Right cardiac atrium (tissue), 5 donors: ENCODE measurements around the gene SMIM38. TPM values are rescaled to one million over a fixed set of nuclear protein-coding genes. Genes with fewer than 3 reads are reported as not detected.

ENCODE experiments used
- ATAC-seq, 2 donors: fragments of 200-7000 bp; cut with Tn5 transposase; one replicate each; pipeline versions ENCODE4 v1.8.0 to v1.9.1; 2020; ENCODE audit warnings: moderate library complexity in 2 of 2, mild to moderate bottlenecking in 1 of 2
- DNase-seq, 3 donors: peaks; one replicate each; pipeline ENCODE4 v3.0.0-alpha.2; 2020
- H3K27ac ChIP-seq: one replicate; pipeline ENCODE4 v1.5.1; 2013; ENCODE audit warnings: mild to moderate bottlenecking, low read length, control low read depth, moderate library complexity
- H3K27me3 ChIP-seq: one replicate; pipeline ENCODE4 v1.6.1; 2013; ENCODE audit not compliant: control insufficient read depth, insufficient read depth
- H3K4me1 ChIP-seq: one replicate; pipeline ENCODE4 v1.6.1; 2013; ENCODE audit warnings: low read length; ENCODE audit not compliant: control insufficient read depth, insufficient read depth
- H3K4me3 ChIP-seq: one replicate; pipeline ENCODE4 v1.5.1; 2013; ENCODE audit warnings: low read length, control low read depth
- H3K9me3 ChIP-seq: one replicate; pipeline ENCODE4 v1.6.1; 2013; ENCODE audit warnings: low read length; ENCODE audit not compliant: control insufficient read depth
- WGBS: extraction: QIAGEN DNeasy Blood & Tissue Kit; methylation state at CpG from one replicate; pipeline ENCODE4 v1.1.7; 2013; 5-methylcytosine and 5-hydroxymethylcytosine counted together
- intact Hi-C, 4 donors: fragments of 100-400 bp; cut with DNase I; formaldehyde crosslinking; loops; one replicate each; pipeline versions ENCODE4 v1.11.0 to v1.14.0; 2022 to 2023
- polyA plus RNA-seq: library from polyadenylated mRNA; stranded (reverse); fragments of 200-250 nt; gene quantifications from one replicate; pipeline ENCODE4 v1.2.3, GENCODE V29; 2013
- total RNA-seq, 4 donors: library from RNA; stranded (reverse); fragmentation: NEBNext Ultra II Directional; extraction: Animal tissue kit (Norgen Biotek cat#: 25700); gene quantifications; one replicate each; pipeline ENCODE4 v1.2.1, GENCODE V29; 2021
- donor health status: healthy with polysubstance abuse.
- donor health status: DM: no; HTN: yes; CAD: no.
- donor health status: DM: no; HTN: no; CAD: no.
- donor health status: DM: no; HTN: yes; CAD: no; lungs with severe emphysema.
- donor health status: DM: yes; HTN: yes; CAD: no.

Gene SMIM38
- total and polyA plus RNA-seq, 5 donors = 0.07 to 0.56 (median 0.21) TPM; not detected in 1

DNA sequence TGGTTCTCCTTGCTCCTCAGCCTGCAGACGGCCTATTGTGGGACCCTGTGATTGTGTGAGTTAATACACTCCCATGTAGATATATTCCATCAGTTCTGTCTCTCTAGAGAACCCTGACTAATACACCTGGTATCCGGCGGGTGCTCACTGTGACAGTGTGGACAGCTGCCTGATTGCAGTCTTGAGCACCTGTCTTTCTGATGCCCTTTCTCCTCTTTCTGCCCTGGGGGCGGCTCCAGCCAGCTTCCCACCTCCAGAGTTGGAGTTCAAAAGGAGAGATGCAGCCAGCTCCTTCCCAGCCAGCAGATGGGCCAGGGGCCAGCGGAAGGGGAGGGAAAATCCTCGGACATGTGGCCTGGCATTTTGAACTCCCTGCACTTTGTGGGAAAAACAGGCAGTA is 15.0 kb downstream of the SMIM38 start:
- intact Hi-C loops = no loop called here
- no peaks in the 10 kb centered on the region for H3K9me3 ChIP-seq
- H3K4me3 ChIP-seq = no peak overlapping the region
- no peaks in the 10 kb centered on the region for H3K27me3 ChIP-seq
- H3K27ac ChIP-seq = no peak overlapping the region
- 71% methylated on average over 6 of the region's 6 CpGs for WGBS
- ATAC-seq (no peak), DNase-seq (no peak)
- H3K4me1 ChIP-seq = peaks cover 2% of the 10 kb centered on the region

GRCh38 chr11:69171476-69172240 is 15.9 kb downstream of the SMIM38 start:
- 90% methylated on average over 6 of the region's 6 CpGs for WGBS
- Histone ChIP-seq H3K27ac (no peak overlapping the region), H3K4me3 (no peak overlapping the region), H3K4me1 (no peaks in the 10 kb centered on the region), H3K9me3 (no peaks in the 10 kb centered on the region), H3K27me3 (no peaks in the 10 kb centered on the region)
- ATAC-seq (no peak), DNase-seq (no peak)
- intact Hi-C loops = no loop called here

DNA sequence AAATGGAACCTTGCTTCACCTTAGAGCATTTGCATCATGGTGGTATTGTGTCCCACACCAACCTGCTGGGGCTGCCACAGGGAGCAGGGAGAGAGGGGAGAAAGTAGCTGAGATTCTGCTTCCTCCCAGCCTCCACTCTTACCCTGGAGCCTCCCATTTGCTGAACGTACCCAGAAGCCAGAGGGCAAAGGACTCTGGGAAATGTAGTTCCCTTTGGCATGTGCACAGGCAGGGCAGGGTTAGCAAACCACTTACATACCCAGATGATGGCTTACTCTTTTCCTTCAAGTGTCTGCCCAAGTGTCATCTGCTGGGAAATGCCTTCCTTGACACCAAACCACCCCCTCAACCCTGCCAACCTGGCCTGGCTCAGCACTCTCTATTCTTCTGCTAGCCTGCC is 16.9 kb downstream of the SMIM38 start:
- DNase-seq = no peak
- Histone ChIP-seq H3K4me3 (no peak overlapping the region), H3K27me3 (no peaks in the 10 kb centered on the region), H3K27ac (no peak overlapping the region), H3K9me3 (no peaks in the 10 kb centered on the region), H3K4me1 (no peaks in the 10 kb centered on the region)
- no peak for ATAC-seq
- WGBS = 7% methylated on average over 1 of the region's 1 CpG
- intact Hi-C loops = no loop called here

DNA sequence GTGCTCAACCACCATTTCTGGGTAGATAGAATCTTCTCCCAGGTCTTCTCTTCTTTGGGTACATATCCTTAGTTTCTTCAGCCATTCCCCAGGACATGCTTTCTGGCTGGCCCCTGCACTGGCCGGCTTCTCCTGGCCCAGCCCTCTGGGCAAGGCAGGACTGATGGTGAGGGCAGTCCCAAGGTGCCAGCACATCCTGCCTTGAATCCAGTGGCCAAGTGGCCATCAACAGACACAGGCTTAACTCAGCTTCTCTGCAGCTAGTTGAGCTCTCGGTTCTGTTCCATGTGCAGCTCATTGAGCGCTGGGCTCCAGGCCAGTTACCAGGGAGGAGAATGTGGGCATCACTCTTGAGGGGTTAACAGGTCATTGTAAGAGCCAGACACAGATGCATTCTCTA is 17.6 kb downstream of the SMIM38 start:
- H3K4me1 ChIP-seq = no peaks in the 10 kb centered on the region

DNA sequence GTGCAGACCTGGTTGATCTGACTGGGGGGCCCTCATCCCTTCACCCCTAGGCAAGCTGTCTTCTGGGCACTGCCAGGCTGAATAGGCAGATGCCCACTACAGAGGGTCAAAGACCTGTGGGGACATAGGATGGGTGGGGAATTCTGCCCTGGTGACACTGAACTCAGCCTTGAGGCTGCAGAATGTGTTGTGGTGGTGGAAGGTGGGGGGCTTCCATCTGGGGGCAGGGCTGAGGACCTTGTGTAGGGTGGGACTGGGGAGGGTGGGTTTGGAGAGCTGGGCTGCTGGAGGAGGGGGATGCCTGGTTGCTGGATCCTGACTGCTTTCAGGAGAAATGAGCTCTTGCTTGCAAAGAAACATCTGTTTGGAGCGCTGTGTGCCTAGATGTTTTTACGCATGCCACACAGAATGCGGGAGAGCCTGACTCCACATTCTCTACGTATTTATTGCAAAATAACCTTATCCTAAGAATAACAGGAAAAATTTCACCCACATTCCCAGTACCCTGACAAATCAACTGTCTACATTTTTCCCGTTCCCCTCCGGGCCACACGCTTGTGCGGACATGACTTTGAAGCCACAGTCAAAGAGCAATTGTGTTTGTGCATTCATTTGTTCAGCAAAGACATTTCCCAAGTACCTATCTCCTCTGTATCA is 18.3 kb downstream of the SMIM38 start:
- intact Hi-C loops = no loop called here
- H3K9me3 ChIP-seq = no peaks in the 10 kb centered on the region
- H3K4me3 ChIP-seq = no peak overlapping the region
- no peaks in the 10 kb centered on the region for H3K4me1 ChIP-seq
- DNase-seq (no peak), ATAC-seq (no peak)
- no peaks in the 10 kb centered on the region for H3K27me3 ChIP-seq
- H3K27ac ChIP-seq = no peak overlapping the region
- 91% methylated on average over 8 of the region's 8 CpGs for WGBS

More for the DNA sequence above, 17.6 kb downstream of the SMIM38 start:
- H3K27me3 ChIP-seq = no peaks in the 10 kb centered on the region
- DNase-seq (no peak), ATAC-seq (no peak)
- intact Hi-C loops = no loop called here
- 89% methylated on average over 3 of the region's 3 CpGs for WGBS
- no peak overlapping the region for H3K4me3 ChIP-seq
- H3K9me3 ChIP-seq = no peaks in the 10 kb centered on the region
- H3K27ac ChIP-seq = no peak overlapping the region

DNA sequence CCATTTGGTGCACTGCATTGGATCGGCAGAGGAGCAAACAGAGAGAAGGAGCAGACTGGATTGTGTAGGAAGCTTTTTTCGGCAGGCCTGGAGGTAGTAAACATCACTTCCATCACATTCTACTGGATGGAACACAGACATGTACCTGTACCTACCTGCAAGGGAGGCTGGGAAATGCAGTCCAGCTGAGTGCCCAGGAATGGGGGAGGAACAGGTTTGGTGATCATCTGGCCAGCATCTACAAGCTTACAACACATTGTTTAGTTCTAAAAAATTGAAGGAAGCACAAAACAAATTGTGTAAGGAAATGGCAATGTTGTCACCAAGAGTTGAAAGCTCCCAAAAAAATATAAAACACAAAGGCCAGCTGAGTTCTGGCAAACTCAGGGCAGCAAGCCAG is 19.1 kb downstream of the SMIM38 start:
- intact Hi-C loops = no loop called here
- Histone ChIP-seq H3K4me3 (no peak overlapping the region), H3K27me3 (no peaks in the 10 kb centered on the region), H3K9me3 (no peaks in the 10 kb centered on the region), H3K4me1 (no peaks in the 10 kb centered on the region), H3K27ac (no peak overlapping the region)
- WGBS = 96% methylated on average over 2 of the region's 2 CpGs
- DNase-seq = no peak
- no peak for ATAC-seq

GRCh38 chr11:69178819-69179482 is 23.2 kb downstream of the SMIM38 start:
- WGBS = 76% methylated on average over 9 of the region's 9 CpGs
- H3K27me3 ChIP-seq = no peaks in the 10 kb centered on the region
- no peak overlapping the region for H3K4me3 ChIP-seq
- intact Hi-C loops = no loop called here
- DNase-seq (no peak), ATAC-seq (no peak)
- no peaks in the 10 kb centered on the region for H3K9me3 ChIP-seq
- no peak overlapping the region for H3K27ac ChIP-seq
- H3K4me1 ChIP-seq = no peaks in the 10 kb centered on the region

GRCh38 chr11:69180226-69180625 is 24.5 kb downstream of the SMIM38 start:
- Histone ChIP-seq H3K4me3 (no peak overlapping the region), H3K27ac (no peak overlapping the region), H3K9me3 (no peaks in the 10 kb centered on the region), H3K4me1 (no peaks in the 10 kb centered on the region), H3K27me3 (no peaks in the 10 kb centered on the region)
- WGBS = 67% methylated on average over 9 of the region's 9 CpGs
- DNase-seq (no peak), ATAC-seq (no peak)
- intact Hi-C loops = no loop called here

- Histone ChIP-seq H3K27ac (no peak overlapping the region), H3K4me1 (no peaks in the 10 kb centered on the region), H3K4me3 (no peak overlapping the region), H3K9me3 (no peaks in the 10 kb centered on the region), H3K27me3 (no peaks in the 10 kb centered on the region)
- 89% methylated on average over 3 of the region's 3 CpGs for WGBS
- DNase-seq = no peak
- intact Hi-C loops = no loop called here
- no peak for ATAC-seq
These were observed 25.0 kb downstream of the SMIM38 start for GRCh38 chr11:69180726-69181125.

- H3K27ac ChIP-seq = no peak overlapping the region
- no peaks in the 10 kb centered on the region for H3K27me3 ChIP-seq
- intact Hi-C loops = no loop called here
- no peaks in the 10 kb centered on the region for H3K4me1 ChIP-seq
- H3K9me3 ChIP-seq = peaks cover 8% of the 10 kb centered on the region
- no peak overlapping the region for H3K4me3 ChIP-seq
- no peak for ATAC-seq
- no peak for DNase-seq
- 90% methylated on average over 8 of the region's 8 CpGs for WGBS
These were observed 27.9 kb downstream of the SMIM38 start for GRCh38 chr11:69183613-69184012.
